Measurements from ENCODE around the gene NCKAP5. TPM values are rescaled to one million over a fixed set of nuclear protein-coding genes. Genes with fewer than 3 reads are reported as not detected.

NCKAP5 gene
- total and polyA plus RNA-seq, 8 donors = 4.0 to 22.1 (median 14.4) TPM

- TF ChIP-seq CTCF (IDR thresholded peaks at IDR 0.05) = no peak
These were observed 437.6 kb downstream of the NCKAP5 start for GRCh38 chr2:133130548-133131246.

GRCh38 chr2:133124446-133124845 is 443.8 kb downstream of the NCKAP5 start:
- intact Hi-C loops (cut with DNase I) = no loop called here
- DNase-seq (no peak), ATAC-seq (no peak)
- H3K36me3 ChIP-seq = no peaks in the 10 kb centered on the region
- no peak overlapping the region for H3K27ac ChIP-seq
- H3K4me1 ChIP-seq = no peaks in the 10 kb centered on the region
- no peaks in the 10 kb centered on the region for H3K27me3 ChIP-seq
- H3K9me3 ChIP-seq = no peaks in the 10 kb centered on the region
- TF ChIP-seq CTCF (IDR thresholded peaks at IDR 0.05) = no peak
- no peak overlapping the region for H3K4me3 ChIP-seq

More at GRCh38 chr2:133130548-133131246, 437.6 kb downstream of the NCKAP5 start:
- intact Hi-C loops (cut with DNase I) = no loop called here
- DNase-seq (no peak), ATAC-seq (no peak)
- H3K4me1 ChIP-seq = no peaks in the 10 kb centered on the region
- no peaks in the 10 kb centered on the region for H3K9me3 ChIP-seq
- no peaks in the 10 kb centered on the region for H3K36me3 ChIP-seq
- H3K27ac ChIP-seq = no peak overlapping the region
- no peaks in the 10 kb centered on the region for H3K27me3 ChIP-seq
- H3K4me3 ChIP-seq = no peak overlapping the region

- Histone ChIP-seq H3K9me3 (no peaks in the 10 kb centered on the region), H3K4me3 (no peak overlapping the region), H3K27ac (no peak overlapping the region), H3K36me3 (no peaks in the 10 kb centered on the region), H3K27me3 (no peaks in the 10 kb centered on the region), H3K4me1 (no peaks in the 10 kb centered on the region)
- DNase-seq (no peak), ATAC-seq (no peak)
- intact Hi-C loops (cut with DNase I) = no loop called here
- no peak for TF ChIP-seq CTCF (IDR thresholded peaks at IDR 0.05)
These were observed 444.4 kb downstream of the NCKAP5 start for GRCh38 chr2:133123904-133124303.

- H3K27me3 ChIP-seq = no peaks in the 10 kb centered on the region
- no peak overlapping the region for H3K4me3 ChIP-seq
- intact Hi-C loops (cut with DNase I) = no loop called here
- no peak overlapping the region for H3K27ac ChIP-seq
- DNase-seq (no peak), ATAC-seq (no peak)
- H3K36me3 ChIP-seq = no peaks in the 10 kb centered on the region
- no peaks in the 10 kb centered on the region for H3K4me1 ChIP-seq
- TF ChIP-seq CTCF (IDR thresholded peaks at IDR 0.05) = no peak
- no peaks in the 10 kb centered on the region for H3K9me3 ChIP-seq
These were observed 444.9 kb downstream of the NCKAP5 start for GRCh38 chr2:133123393-133123792.

GRCh38 chr2:133122529-133122928 is 445.7 kb downstream of the NCKAP5 start:
- Histone ChIP-seq H3K27me3 (no peaks in the 10 kb centered on the region), H3K4me1 (no peaks in the 10 kb centered on the region), H3K9me3 (no peaks in the 10 kb centered on the region), H3K4me3 (no peak overlapping the region), H3K27ac (no peak overlapping the region), H3K36me3 (no peaks in the 10 kb centered on the region)
- intact Hi-C loops (cut with DNase I) = no loop called here
- ATAC-seq = no peak
- DNase-seq = no peak
- TF ChIP-seq CTCF (IDR thresholded peaks at IDR 0.05) = no peak
